Measurements from ENCODE around the gene DNAH12.

DNAH12 gene

DNA sequence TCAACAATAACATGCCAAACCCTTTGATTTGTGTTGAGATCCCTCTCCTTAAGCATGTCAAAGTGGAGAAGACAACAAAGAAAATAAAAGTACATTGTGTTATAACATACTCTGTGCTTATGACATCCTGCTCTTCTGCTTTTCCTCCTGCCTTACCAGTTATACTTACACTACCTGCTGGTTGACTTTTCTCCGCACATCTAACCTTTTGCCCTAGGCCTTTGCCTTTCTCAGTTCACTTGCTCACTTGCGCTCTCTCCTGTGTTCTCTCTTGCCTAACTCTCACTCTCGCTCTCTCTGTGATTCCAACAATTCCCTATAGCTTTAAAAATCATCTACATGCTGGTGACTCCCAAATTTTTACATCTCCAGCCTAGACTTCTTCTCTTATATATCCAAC is 5.7 kb downstream of the DNAH12 start:
- Histone ChIP-seq H3K4me1 (ENCODE audit: low read length) (no peaks in the 10 kb centered on the region), H3F3A (ENCODE audit: insufficient read depth, low read length) (no peaks in the 10 kb centered on the region), H2AFZ (ENCODE audit: low read length) (no peak overlapping the region), H3K9me2 (replicated peaks; ENCODE audit: insufficient read depth, low read length) (no peaks in the 10 kb centered on the region), H3K4me2 (ENCODE audit: low read depth, low read length) (no peak overlapping the region), H3K27ac (ENCODE audit: low read length) (no peak overlapping the region), H4K20me1 (ENCODE audit: insufficient read depth, low read length) (no peaks in the 10 kb centered on the region), H3K27me3 (replicated peaks; ENCODE audit: insufficient read depth, low read length) (no peaks in the 10 kb centered on the region), H3K36me3 (replicated peaks; ENCODE audit: insufficient read depth, low read length) (no peaks in the 10 kb centered on the region), H3K9me3 (replicated peaks; ENCODE audit: insufficient read depth, low read length) (no peaks in the 10 kb centered on the region), H3K9ac (ENCODE audit: low read length) (no peak overlapping the region), H3K4me3 (ENCODE audit: low read length) (no peak overlapping the region), H3K79me2 (ENCODE audit: low read length) (no peaks in the 10 kb centered on the region)
- DNase-seq: no peak
- TF ChIP-seq, protein P1, sequence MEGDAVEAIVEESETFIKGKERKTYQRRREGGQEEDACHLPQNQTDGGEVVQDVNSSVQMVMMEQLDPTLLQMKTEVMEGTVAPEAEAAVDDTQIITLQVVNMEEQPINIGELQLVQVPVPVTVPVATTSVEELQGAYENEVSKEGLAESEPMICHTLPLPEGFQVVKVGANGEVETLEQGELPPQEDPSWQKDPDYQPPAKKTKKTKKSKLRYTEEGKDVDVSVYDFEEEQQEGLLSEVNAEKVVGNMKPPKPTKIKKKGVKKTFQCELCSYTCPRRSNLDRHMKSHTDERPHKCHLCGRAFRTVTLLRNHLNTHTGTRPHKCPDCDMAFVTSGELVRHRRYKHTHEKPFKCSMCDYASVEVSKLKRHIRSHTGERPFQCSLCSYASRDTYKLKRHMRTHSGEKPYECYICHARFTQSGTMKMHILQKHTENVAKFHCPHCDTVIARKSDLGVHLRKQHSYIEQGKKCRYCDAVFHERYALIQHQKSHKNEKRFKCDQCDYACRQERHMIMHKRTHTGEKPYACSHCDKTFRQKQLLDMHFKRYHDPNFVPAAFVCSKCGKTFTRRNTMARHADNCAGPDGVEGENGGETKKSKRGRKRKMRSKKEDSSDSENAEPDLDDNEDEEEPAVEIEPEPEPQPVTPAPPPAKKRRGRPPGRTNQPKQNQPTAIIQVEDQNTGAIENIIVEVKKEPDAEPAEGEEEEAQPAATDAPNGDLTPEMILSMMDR (IDR thresholded peaks at IDR 0.05; ENCODE audit: low read length): no peak
- TF ChIP-seq EZH2phosphoT487 (IDR thresholded peaks at IDR 0.05; ENCODE audit: low read length) (no peak), EZH2 (optimal IDR thresholded peaks at IDR 0.05; ENCODE audit: low read depth, low read length) (no peak)

DNA sequence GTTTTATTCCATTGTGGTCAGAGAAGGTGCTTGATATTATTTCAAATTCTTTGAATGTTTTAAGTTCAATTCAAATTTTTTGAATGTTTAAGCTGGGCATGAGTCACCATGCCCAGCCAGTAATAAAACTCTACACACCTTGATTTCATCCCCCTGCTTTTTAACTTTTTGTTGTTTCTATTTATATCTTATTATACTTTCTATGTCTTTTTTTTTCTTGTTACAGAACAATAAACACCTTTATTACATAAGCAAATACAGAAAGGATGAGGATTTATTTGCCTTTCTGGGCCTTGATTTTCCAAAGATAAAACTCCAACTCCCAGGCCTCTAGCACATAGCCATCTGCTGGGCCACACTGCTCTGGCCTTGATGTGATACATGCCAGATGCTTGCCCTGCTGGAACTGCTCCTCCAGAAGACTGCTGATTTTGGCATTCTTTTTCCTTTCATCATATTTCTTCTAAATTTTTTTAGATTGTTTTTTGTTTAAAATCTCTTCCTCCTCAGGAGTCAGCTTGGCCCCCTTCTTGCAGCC is 14.0 kb downstream of the DNAH12 start:
- no peaks in the 10 kb centered on the region for H4K20me1 ChIP-seq (ENCODE audit: insufficient read depth, low read length)
- no peak overlapping the region for H3K27ac ChIP-seq (ENCODE audit: low read length)
- no peaks in the 10 kb centered on the region for H3K27me3 ChIP-seq (replicated peaks; ENCODE audit: insufficient read depth, low read length)
- no peaks in the 10 kb centered on the region for H3K36me3 ChIP-seq (replicated peaks; ENCODE audit: insufficient read depth, low read length)
- no peak overlapping the region for H2AFZ ChIP-seq (ENCODE audit: low read length)
- no peaks in the 10 kb centered on the region for H3K4me1 ChIP-seq (ENCODE audit: low read length)
- no peak overlapping the region for H3K4me3 ChIP-seq (ENCODE audit: low read length)
- H3K9me3 ChIP-seq (replicated peaks; ENCODE audit: insufficient read depth, low read length): no peaks in the 10 kb centered on the region
- H3K79me2 ChIP-seq (ENCODE audit: low read length): no peaks in the 10 kb centered on the region
- no peaks in the 10 kb centered on the region for H3K9me2 ChIP-seq (replicated peaks; ENCODE audit: insufficient read depth, low read length)
- no peaks in the 10 kb centered on the region for H3F3A ChIP-seq (ENCODE audit: insufficient read depth, low read length)
- H3K4me2 ChIP-seq (ENCODE audit: low read depth, low read length): no peak overlapping the region
- no peak for DNase-seq
- no peak overlapping the region for H3K9ac ChIP-seq (ENCODE audit: low read length)
- TF ChIP-seq, protein P1 (IDR thresholded peaks at IDR 0.05; ENCODE audit: low read length): no peak
- TF ChIP-seq EZH2phosphoT487 (IDR thresholded peaks at IDR 0.05; ENCODE audit: low read length) (no peak), EZH2 (optimal IDR thresholded peaks at IDR 0.05; ENCODE audit: low read depth, low read length) (no peak)

DNA sequence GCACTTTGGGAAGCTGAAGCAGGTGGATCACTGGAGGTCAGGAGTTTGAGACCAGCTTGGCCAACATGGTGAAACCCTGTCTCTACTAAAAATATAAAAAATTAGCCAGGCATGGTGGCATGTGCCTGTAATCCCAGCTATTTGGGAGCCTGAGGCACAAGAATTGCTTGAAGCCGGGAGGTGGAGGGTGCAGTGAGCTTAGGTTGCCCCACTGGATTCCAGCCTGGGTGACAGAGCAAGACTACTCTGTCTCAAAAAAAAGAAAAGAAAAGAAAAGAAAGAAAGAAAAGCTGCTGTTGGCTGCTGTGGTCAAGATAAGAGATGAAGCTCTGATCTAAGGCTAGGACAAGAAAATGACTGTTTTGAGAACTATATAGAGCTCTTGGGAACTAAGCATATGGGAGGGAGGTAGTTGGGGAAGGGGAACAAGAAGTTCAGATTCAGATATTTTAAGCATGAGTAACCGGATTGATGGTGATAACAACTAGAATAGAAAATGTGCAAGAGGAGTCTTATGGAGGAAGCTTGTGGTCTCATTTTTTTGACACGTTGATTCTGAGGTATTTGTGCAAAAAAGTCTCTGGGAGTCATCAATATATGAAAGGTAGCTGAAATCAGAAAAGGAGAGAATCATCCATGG is 25.7 kb downstream of the DNAH12 start:
- Histone ChIP-seq H3K9me2 (replicated peaks; ENCODE audit: insufficient read depth, low read length) (no peaks in the 10 kb centered on the region), H3K9ac (ENCODE audit: low read length) (no peak overlapping the region), H3K27ac (ENCODE audit: low read length) (no peak overlapping the region), H4K20me1 (ENCODE audit: insufficient read depth, low read length) (no peaks in the 10 kb centered on the region), H3K27me3 (replicated peaks; ENCODE audit: insufficient read depth, low read length) (no peaks in the 10 kb centered on the region), H3K4me1 (ENCODE audit: low read length) (no peaks in the 10 kb centered on the region), H3K4me3 (ENCODE audit: low read length) (no peak overlapping the region), H3K9me3 (replicated peaks; ENCODE audit: insufficient read depth, low read length) (no peaks in the 10 kb centered on the region), H2AFZ (ENCODE audit: low read length) (no peak overlapping the region), H3K79me2 (ENCODE audit: low read length) (no peaks in the 10 kb centered on the region), H3F3A (ENCODE audit: insufficient read depth, low read length) (no peaks in the 10 kb centered on the region), H3K36me3 (replicated peaks; ENCODE audit: insufficient read depth, low read length) (no peaks in the 10 kb centered on the region), H3K4me2 (ENCODE audit: low read depth, low read length) (no peak overlapping the region)
- no peak for DNase-seq
- TF ChIP-seq, protein P1 (IDR thresholded peaks at IDR 0.05; ENCODE audit: low read length): no peak
- TF ChIP-seq EZH2phosphoT487 (IDR thresholded peaks at IDR 0.05; ENCODE audit: low read length) (no peak), EZH2 (optimal IDR thresholded peaks at IDR 0.05; ENCODE audit: low read depth, low read length) (no peak)

Data from MM.1S (cell line).